HEK293 (cell line): ENCODE data around the gene NGB.

ENCODE experiments used
- CTCF ChIA-PET: fragments of 350-600 bp; formaldehyde crosslinking; extraction: SDS; loops from one replicate; lab custom pipeline; 2021; ENCODE audit warnings: antibody characterized with exemption; lab: Yijun Ruan, JAX
- POLR2A ChIA-PET: fragments of 300-600 bp; formaldehyde crosslinking; extraction: SDS; loops from one replicate; lab custom pipeline; 2020; ENCODE audit warnings: antibody characterized with exemption, inconsistent platforms; lab: Yijun Ruan, JAX
- H3K27ac ChIP-seq: fragments of 200-500 bp; sonication (Bioruptor generic); 2 replicates; pipeline ENCODE4 v1.5.1; 2014; ENCODE audit warnings: low read depth, low read length, control low read depth, inconsistent platforms; ENCODE audit errors: extremely low read depth
- H3K36me3 ChIP-seq, 2 experiments: fragments of 200-500 bp in 1 of 2; sonication (Bioruptor generic) in 1 of 2; 1 replicate in 1 of 2; 2 replicates in 1 of 2; pipeline ENCODE4 v1.5.1; 2014 to 2017; ENCODE audit warnings: inconsistent platforms in 2 of 2, low read length in 2 of 2; ENCODE audit not compliant: control insufficient read depth in 2 of 2, insufficient read depth in 1 of 2
- H3K4me1 ChIP-seq: fragments of 200-500 bp; sonication (Bioruptor generic); 2 replicates; pipeline ENCODE4 v1.5.1; 2014; ENCODE audit warnings: mild to moderate bottlenecking, low read length, inconsistent platforms; ENCODE audit not compliant: control insufficient read depth, insufficient read depth
- H3K4me3 ChIP-seq: 2 replicates; pipeline ENCODE4 v1.5.1; 2011; ENCODE audit warnings: low read depth, mild to moderate bottlenecking, control low read depth, low read length, moderate library complexity
- H3K9me3 ChIP-seq: fragments of 200-500 bp; sonication (Bioruptor generic); 2 replicates; pipeline ENCODE4 v1.5.1; 2014; ENCODE audit warnings: low read depth, low read length, inconsistent platforms; ENCODE audit not compliant: control insufficient read depth, insufficient read depth
- TCF7L2 ChIP-seq: IDR thresholded peaks from 2 replicates; pipeline ENCODE4 v1.6.1; 2011; ENCODE audit warnings: low read depth, mild to moderate bottlenecking, inconsistent platforms, low read length, moderate library complexity, borderline replicate concordance
- TRIM28 ChIP-seq: IDR thresholded peaks from 2 replicates; pipeline ENCODE4 v1.6.1; 2011; ENCODE audit warnings: low read length, control low read depth, borderline replicate concordance
- ZIC2 ChIP-seq: fragments of 450-650 bp; formaldehyde crosslinking; IDR thresholded peaks from 2 replicates; pipeline ENCODE4 v1.5.1; 2016; ENCODE audit warnings: missing biosample characterization, missing genetic modification characterization
- ZNF544 ChIP-seq: fragments of 450-650 bp; formaldehyde crosslinking; IDR thresholded peaks from 2 replicates; pipeline ENCODE4 v1.5.0; 2017; ENCODE audit warnings: missing biosample characterization, missing genetic modification characterization
- ZNF596 ChIP-seq: fragments of 450-650 bp; IDR thresholded peaks from 2 replicates; pipeline ENCODE4 v1.5.0; 2018; ENCODE audit warnings: missing biosample characterization, mild to moderate bottlenecking, missing genetic modification characterization, moderate library complexity
- ZNF785 ChIP-seq: fragments of 450-650 bp; formaldehyde crosslinking; IDR thresholded peaks from 2 replicates; pipeline ENCODE4 v1.5.1; 2016; ENCODE audit warnings: missing biosample characterization, missing genetic modification characterization
- TF ChIP-seq, protein P1 (sequence below): fragments of 450-650 bp; formaldehyde crosslinking; IDR thresholded peaks from 2 replicates; pipeline ENCODE4 v1.5.1; 2016; ENCODE audit warnings: missing biosample characterization, missing genetic modification characterization
- TF ChIP-seq, protein P2 (sequence below): fragments of 450-650 bp; formaldehyde crosslinking; IDR thresholded peaks from 2 replicates; pipeline ENCODE4 v1.5.1; 2017; ENCODE audit warnings: missing biosample characterization, mild to moderate bottlenecking, missing genetic modification characterization, moderate library complexity

The NGB gene

DNA sequence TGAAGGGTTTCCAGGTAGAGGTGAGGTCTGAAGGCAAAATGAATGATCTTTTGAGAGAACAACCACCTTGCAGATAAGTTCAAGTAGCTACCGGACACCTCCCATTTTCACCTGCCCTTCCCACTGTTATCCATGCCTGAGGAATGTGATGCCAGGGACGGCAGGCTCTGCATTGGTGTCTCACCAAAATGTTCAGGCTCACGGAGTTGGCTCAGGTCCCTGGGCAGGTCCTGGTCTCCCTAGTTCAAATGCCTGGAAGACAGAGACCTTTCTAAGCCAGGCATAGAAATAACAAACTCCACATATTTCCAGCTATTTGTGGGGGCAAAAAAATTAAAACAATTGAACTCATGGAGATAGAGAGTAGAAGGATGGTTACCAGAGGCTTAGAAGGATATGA lies 53.5 kb downstream of the NGB start:
- Histone ChIP-seq H3K4me1 (no peaks in the 10 kb centered on the region), H3K4me3 (no peak overlapping the region), H3K36me3 (no peaks in the 10 kb centered on the region), H3K27ac (no peak overlapping the region), H3K9me3 (no peaks in the 10 kb centered on the region)
- POLR2A ChIA-PET = no interaction called here
- CTCF ChIA-PET = interaction anchor here (0.6 kb wide), 2 partner anchors 77 to 776 kb away, joined by 3 read pairs; no protein-coding TSS in a partner anchor
- TF ChIP-seq, protein P1, sequence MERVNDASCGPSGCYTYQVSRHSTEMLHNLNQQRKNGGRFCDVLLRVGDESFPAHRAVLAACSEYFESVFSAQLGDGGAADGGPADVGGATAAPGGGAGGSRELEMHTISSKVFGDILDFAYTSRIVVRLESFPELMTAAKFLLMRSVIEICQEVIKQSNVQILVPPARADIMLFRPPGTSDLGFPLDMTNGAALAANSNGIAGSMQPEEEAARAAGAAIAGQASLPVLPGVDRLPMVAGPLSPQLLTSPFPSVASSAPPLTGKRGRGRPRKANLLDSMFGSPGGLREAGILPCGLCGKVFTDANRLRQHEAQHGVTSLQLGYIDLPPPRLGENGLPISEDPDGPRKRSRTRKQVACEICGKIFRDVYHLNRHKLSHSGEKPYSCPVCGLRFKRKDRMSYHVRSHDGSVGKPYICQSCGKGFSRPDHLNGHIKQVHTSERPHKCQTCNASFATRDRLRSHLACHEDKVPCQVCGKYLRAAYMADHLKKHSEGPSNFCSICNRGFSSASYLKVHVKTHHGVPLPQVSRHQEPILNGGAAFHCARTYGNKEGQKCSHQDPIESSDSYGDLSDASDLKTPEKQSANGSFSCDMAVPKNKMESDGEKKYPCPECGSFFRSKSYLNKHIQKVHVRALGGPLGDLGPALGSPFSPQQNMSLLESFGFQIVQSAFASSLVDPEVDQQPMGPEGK = no peak
- TF ChIP-seq, protein P2, sequence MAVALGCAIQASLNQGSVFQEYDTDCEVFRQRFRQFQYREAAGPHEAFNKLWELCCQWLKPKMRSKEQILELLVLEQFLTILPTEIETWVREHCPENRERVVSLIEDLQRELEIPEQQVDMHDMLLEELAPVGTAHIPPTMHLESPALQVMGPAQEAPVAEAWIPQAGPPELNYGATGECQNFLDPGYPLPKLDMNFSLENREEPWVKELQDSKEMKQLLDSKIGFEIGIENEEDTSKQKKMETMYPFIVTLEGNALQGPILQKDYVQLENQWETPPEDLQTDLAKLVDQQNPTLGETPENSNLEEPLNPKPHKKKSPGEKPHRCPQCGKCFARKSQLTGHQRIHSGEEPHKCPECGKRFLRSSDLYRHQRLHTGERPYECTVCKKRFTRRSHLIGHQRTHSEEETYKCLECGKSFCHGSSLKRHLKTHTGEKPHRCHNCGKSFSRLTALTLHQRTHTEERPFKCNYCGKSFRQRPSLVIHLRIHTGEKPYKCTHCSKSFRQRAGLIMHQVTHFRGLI (tag by site-specific recombination) = no peak
- TF ChIP-seq ZNF785 (tag by site-specific recombination) = no peak
- TF ChIP-seq ZNF596 (tag by site-specific recombination) = no peak
- no peak for TF ChIP-seq TCF7L2
- no peak for TF ChIP-seq ZNF544 (tag by site-specific recombination)
- no peak for TF ChIP-seq TRIM28
- TF ChIP-seq ZIC2 (tag by site-specific recombination) = no peak
